OCI-LY7 (cell line): ENCODE data around the gene SERGEF.

Source experiments
- CTCF ChIP-seq: fragments of 200-600 bp; sonication (generic); conservative IDR thresholded peaks from 2 replicates; pipeline ENCODE4 v1.5.1; 2014; ENCODE audit warnings: mild to moderate bottlenecking, antibody characterized with exemption, low read length, moderate library complexity, mixed read lengths
- EZH2phosphoT487 ChIP-seq: fragments of 200-600 bp; sonication (generic); IDR thresholded peaks from 2 replicates; pipeline ENCODE4 v1.6.1; 2018; ENCODE audit warnings: low read depth, borderline replicate concordance, mild to moderate bottlenecking, mixed run types, antibody characterized with exemption, low read length, moderate library complexity, mixed read lengths

GRCh38 chr11:17814546-17814945 is 198.3 kb downstream of the SERGEF start:
- TF ChIP-seq CTCF = no peak
- no peak for TF ChIP-seq EZH2phosphoT487
